CD4-positive, alpha-beta T cell treated with Interleukin-12 subunit alpha and Interleukin-12 subunit beta, for 1 hour (primary cell): ENCODE measurements around the gene NUDT2.

Experiments used
- DNase-seq: peaks from one replicate; pipeline ENCODE4 v3.0.0-alpha.2; 2020

Gene NUDT2

GRCh38 chr9:34387239-34387638 is 57.9 kb downstream of the NUDT2 start:
- no peak for DNase-seq

GRCh38 chr9:34392511-34392910 is 63.1 kb downstream of the NUDT2 start:
- DNase-seq, result no peak
